Hematopoietic multipotent progenitor cell treated with erythropoietin and hydrocortisone succinate and interleukin-3 and kit ligand, for 17 days (in vitro differentiated cells): ENCODE measurements around the gene CRCP.

Experiments
- DNase-seq: peaks from one replicate; pipeline ENCODE4 v3.0.0-alpha.2; 2015; ENCODE audit warnings: low spot score

Gene CRCP

DNA sequence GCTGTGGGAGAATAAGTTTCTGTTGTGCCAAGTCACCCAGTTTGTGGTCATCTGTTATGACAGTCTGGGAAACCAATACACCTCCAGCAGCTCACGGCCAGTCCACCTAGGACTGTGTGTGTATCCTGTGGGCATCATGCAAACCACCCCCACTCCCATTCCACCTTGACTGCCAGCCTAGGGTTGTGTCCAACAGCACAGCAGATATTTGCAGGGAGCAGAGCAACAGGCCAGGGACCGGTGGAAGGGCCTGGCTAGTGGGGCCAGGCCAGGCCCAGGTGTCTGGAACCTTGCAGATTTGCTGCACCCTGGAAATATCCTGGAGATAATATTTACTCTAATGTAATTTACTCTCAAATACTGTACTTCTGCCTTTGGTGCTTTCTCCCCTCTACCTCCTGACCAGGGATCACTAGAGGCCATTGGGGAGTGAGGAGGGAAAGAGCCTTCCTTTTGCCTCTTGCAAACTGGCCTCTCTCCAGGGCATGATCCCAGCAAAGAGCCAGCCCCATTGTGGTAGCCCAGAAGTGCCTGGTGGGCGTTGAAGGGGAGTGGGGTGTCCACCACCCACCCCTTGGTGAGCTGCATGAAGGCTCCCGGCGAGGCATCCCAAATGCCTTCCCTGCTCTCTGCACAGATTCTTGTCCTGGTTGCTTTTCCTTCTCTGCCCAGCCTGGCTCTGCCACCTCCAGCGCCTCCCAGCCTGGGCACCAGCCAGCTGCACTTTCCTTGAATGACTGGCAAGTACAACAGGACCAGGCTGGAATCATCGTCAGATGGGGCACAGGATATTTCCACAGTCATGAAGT is 75.3 kb downstream of the CRCP start:
- DNase-seq, result no peak

DNA sequence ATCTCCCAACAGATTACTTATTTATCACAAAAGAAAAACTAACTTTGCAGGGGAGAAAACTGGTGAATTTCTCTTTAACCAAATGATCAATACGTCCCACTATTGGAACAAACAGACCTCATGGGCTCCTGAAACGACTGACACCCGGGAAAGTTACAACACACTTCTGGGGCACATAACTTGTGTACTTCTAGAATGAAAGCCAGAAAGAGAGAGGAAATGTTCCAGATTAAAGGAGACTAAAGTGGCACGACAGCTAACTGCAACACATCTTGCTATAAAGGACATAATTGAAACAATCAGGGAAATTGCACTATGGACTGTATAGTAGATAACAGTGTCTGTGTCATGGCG is 75.8 kb downstream of the CRCP start:
- no peak for DNase-seq

DNA sequence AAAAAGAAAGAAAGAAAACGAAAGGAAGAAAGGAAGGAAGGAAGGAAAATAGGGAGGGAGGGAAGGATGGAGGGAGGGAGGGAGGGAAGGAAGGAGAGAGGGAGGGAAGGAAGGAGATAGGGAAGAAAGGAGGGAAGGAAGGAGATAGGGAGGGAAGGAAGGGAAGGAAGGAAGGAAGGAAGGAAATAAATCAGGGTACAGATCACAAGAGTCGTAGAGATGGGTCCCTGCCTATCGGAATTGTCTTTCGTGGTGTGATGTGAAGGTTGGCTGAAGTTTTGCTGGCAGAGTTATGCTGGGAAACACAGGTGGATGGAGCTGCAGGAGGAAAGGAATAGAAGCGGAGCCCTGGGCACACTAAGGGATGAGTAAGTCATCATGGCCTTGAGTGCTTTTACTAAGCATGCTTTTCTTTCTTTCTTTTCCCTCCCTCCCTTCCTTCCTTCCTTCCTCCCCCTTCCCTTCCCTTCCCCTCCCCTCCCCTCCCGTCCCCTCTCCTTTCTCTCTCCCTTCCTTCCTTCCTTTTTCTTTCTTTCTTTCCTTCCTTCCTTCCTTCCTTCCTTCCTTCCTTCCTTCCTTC is 78.6 kb downstream of the CRCP start:
- DNase-seq, result no peak

DNA sequence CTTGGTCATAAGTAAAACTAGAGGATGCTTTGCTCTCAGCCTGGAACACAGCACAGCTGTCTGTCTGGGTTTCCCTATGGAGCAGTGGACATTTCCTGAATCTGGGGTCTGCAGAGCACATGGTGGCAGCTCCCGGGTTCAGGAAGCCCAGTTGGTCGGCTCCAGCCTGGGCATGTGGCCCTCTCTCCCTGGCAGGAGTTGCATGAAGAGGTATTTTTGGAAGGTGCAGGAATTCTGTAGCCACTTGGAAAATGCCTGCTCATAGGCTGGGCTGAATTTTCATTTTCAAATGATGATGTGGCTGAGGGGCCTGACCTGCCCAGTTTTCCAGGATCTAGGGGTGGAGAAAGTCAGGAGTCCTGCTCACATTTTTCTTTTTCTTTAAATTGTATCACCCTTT is 83.8 kb downstream of the CRCP start:
- DNase-seq, result no peak

DNA sequence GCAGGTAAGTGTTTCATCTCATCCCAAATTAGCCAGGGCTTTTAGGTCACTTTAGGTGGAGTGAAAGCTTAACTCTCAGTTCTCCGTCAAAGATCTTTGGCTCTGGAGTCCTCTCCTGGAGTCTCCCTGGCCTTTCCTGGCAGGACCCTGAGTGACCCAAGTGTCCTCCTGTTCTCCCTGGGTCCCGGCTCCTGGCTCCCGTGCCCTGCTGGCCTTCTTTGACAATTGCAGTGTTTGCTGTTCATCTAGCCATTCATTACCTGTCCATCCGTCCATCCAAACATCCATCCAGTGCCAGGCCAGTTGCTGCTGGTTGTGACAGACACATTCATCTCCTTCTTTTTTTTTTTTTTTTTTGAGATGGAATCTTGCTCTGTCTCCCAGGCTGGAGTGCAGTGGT is 84.3 kb downstream of the CRCP start:
- no peak for DNase-seq

DNA sequence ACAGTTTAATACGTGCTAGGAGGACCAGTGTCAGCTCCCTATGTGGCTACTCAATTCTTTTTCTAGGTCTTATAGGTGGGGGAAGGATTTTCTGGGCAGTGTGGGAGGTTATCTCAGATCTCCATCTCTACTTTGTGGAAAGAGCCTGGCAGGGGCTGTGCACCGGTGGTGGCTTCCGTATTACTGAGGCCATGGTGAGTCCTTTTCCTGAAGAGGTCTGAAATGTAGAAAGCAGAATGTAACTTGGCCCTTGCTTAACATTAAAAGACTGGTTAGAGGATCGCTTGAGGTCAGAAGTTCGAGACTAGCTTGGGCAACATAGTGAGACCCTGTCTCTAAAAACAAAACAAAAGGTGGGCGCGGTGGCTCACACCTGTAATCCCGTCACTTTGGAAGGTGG is 87.8 kb downstream of the CRCP start:
- no peak for DNase-seq
